ENCODE measurements around the gene COL26A1. TPM values are rescaled to one million over a fixed set of nuclear protein-coding genes. Genes with fewer than 3 reads are reported as not detected.
A peak's percentile ranks its signal among the peaks of the same experiment; 100 is the strongest.

COL26A1 gene
- total RNA-seq, 2 experiments from 2014 or later = not detected

DNA sequence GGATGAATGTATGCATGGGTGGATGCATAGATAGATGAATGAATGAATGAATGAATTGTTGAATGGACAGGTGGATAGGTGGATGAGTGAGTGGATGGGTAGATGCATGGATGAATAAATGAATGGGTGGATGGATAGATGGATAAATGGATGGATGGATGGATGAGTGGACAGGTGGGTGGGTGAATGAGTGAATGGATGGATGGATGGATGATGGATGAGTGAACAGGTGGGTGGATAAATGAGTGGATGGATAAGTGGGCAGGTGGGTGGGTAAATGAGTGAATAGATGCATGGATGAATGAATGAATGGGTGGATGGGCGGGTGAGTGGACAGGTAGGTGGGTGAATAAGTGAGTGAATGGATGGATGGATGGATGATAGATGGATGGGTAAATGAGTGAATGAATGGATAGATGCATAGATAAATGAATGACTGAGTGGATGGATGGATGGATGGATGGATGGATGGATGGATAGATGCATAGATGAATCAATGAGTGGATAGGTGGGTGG lies 193.8 kb downstream of the COL26A1 start:
- intact Hi-C loops (cut with DNase I, micrococcal nuclease) = no loop called here
- H3K9me3 ChIP-seq (ENCODE audit: control insufficient read depth in 1 of 2, insufficient read depth in 1 of 2, low read length in 2 of 2) = peaks cover 0 to 3% of the 10 kb centered on the region in 2 experiments
- no peaks in the 10 kb centered on the region for H3K36me3 Mint-ChIP-seq (ENCODE audit: low read depth)
- ATAC-seq (ENCODE audit: poor library complexity) (no peak), DNase-seq (no peak)
- H3K36me3 ChIP-seq (ENCODE audit: insufficient read depth, low read length) = no peaks in the 10 kb centered on the region
- H3K4me1 Mint-ChIP-seq (ENCODE audit: low read depth) = no peaks in the 10 kb centered on the region
- ChIA-PET CTCF (no interaction called here), POLR2A (no interaction called here)
- no peak overlapping the region for H3K4me3 ChIP-seq (ENCODE audit: low read length)
- no peaks in the 10 kb centered on the region for H3K4me1 ChIP-seq (ENCODE audit: insufficient read depth, low read length)
- no peak overlapping the region for H3K27ac Mint-ChIP-seq
- TF ChIP-seq, protein P1, sequence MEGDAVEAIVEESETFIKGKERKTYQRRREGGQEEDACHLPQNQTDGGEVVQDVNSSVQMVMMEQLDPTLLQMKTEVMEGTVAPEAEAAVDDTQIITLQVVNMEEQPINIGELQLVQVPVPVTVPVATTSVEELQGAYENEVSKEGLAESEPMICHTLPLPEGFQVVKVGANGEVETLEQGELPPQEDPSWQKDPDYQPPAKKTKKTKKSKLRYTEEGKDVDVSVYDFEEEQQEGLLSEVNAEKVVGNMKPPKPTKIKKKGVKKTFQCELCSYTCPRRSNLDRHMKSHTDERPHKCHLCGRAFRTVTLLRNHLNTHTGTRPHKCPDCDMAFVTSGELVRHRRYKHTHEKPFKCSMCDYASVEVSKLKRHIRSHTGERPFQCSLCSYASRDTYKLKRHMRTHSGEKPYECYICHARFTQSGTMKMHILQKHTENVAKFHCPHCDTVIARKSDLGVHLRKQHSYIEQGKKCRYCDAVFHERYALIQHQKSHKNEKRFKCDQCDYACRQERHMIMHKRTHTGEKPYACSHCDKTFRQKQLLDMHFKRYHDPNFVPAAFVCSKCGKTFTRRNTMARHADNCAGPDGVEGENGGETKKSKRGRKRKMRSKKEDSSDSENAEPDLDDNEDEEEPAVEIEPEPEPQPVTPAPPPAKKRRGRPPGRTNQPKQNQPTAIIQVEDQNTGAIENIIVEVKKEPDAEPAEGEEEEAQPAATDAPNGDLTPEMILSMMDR (IDR thresholded peaks at IDR 0.05) = no peak
- no peaks in the 10 kb centered on the region for H3K27me3 ChIP-seq (ENCODE audit: control insufficient read depth in 1 of 2, insufficient read depth in 2 of 2, low read length in 2 of 2)
- H3K9me3 Mint-ChIP-seq = no peaks in the 10 kb centered on the region
- no peak overlapping the region for H3K4me3 Mint-ChIP-seq
- H3K27me3 Mint-ChIP-seq = peaks cover 9% of the 10 kb centered on the region
- no peak overlapping the region for H3K27ac ChIP-seq (ENCODE audit: low read depth in 1 of 2, low read length in 2 of 2)

DNA sequence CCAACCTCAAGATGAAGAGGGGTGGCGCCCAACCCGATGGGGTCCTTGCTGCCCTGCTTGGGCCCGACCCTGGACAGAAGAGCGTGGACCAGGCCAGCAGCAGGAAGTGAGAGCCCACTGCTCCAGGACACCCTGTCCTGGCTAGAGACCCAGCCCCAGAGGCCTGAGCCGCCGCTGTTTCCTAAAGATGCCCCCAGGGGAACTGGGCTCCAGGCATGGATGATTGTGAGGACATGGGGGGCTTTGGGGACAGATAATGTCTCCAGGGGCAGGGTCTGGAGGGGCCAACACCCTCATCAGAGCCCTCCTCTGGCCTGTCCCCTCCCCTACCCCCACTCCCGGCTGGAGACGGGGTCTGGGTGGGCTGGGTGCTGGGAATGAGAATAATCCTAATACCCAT lies 194.7 kb downstream of the COL26A1 start:
- ATAC-seq (ENCODE audit: poor library complexity) = no peak
- peak in 1 of 14 experiments; percentile 20 for DNase-seq
- CTCF ChIA-PET = no interaction called here

DNA sequence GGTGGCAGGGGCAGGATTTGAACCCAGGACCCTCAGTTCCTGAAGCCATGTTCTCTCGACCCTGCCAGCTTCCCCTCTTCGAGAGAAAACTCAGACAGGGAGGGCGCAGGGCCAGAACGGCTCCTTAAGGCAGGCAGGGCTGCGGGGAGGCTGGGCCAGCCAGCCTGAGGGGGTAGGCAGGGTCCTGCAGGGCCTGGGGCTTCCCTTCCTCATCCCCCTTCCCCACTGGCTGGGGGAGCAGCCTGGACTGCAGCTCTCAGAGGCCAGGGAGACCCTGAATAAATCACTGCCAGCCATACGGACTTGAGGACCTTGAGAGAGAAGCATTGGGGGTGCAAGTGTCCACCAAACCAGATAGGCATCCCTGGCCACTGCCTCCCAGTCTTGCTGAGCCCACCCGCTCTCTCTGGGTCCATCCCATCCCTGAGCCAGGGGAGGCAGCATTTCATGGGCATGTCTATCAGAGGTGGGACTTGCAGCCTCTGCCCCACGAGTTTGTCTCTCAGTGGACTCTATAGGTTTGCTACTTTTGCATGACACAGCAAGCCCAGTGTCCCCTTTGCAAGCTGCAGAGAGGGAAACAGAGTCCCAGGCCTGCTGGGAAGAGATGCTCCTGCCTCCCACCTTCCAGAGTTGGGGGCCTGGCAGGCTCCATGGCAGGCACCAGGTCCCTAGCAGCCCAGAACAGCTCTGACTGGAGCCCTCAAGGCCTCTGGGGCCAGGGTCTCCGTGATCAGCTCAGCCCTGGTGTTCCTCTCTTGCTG lies 195.5 kb downstream of the COL26A1 start:
- Histone ChIP-seq H3K27ac (ENCODE audit: low read depth in 1 of 2, low read length in 2 of 2) (no peak overlapping the region), H3K27me3 (ENCODE audit: control insufficient read depth in 1 of 2, insufficient read depth in 2 of 2, low read length in 2 of 2) (no peaks in the 10 kb centered on the region), H3K9me3 (ENCODE audit: control insufficient read depth in 1 of 2, insufficient read depth in 1 of 2, low read length in 2 of 2) (peaks cover 0 to 3% of the 10 kb centered on the region in 2 experiments), H3K4me1 (ENCODE audit: insufficient read depth, low read length) (no peaks in the 10 kb centered on the region), H3K4me3 (ENCODE audit: low read length) (no peak overlapping the region), H3K36me3 (ENCODE audit: insufficient read depth, low read length) (no peaks in the 10 kb centered on the region)
- intact Hi-C loops (cut with DNase I, micrococcal nuclease) = no loop called here
- peak in 1 of 14 experiments; percentile 25 for DNase-seq
- CTCF ChIA-PET = no interaction called here
- H3K4me3 Mint-ChIP-seq = no peak overlapping the region
- no peaks in the 10 kb centered on the region for H3K9me3 Mint-ChIP-seq
- H3K27ac Mint-ChIP-seq = no peak overlapping the region
- POLR2A ChIA-PET = no interaction called here
- no peaks in the 10 kb centered on the region for H3K4me1 Mint-ChIP-seq (ENCODE audit: low read depth)
- H3K27me3 Mint-ChIP-seq = peaks cover 17% of the 10 kb centered on the region
- no peaks in the 10 kb centered on the region for H3K36me3 Mint-ChIP-seq (ENCODE audit: low read depth)
- TF ChIP-seq, protein P1 (IDR thresholded peaks at IDR 0.05) = no peak
- no peak for ATAC-seq (ENCODE audit: poor library complexity)

More for the DNA sequence above, 194.7 kb downstream of the COL26A1 start:
- no peaks in the 10 kb centered on the region for H3K4me1 Mint-ChIP-seq (ENCODE audit: low read depth)
- Histone ChIP-seq H3K36me3 (ENCODE audit: insufficient read depth, low read length) (no peaks in the 10 kb centered on the region), H3K27ac (ENCODE audit: low read depth in 1 of 2, low read length in 2 of 2) (no peak overlapping the region), H3K27me3 (ENCODE audit: control insufficient read depth in 1 of 2, insufficient read depth in 2 of 2, low read length in 2 of 2) (no peaks in the 10 kb centered on the region), H3K4me1 (ENCODE audit: insufficient read depth, low read length) (no peaks in the 10 kb centered on the region), H3K9me3 (ENCODE audit: control insufficient read depth in 1 of 2, insufficient read depth in 1 of 2, low read length in 2 of 2) (peaks cover 0 to 3% of the 10 kb centered on the region in 2 experiments), H3K4me3 (ENCODE audit: low read length) (no peak overlapping the region)
- H3K27ac Mint-ChIP-seq = no peak overlapping the region
- POLR2A ChIA-PET = no interaction called here
- no peak overlapping the region for H3K4me3 Mint-ChIP-seq
- peaks cover 12% of the 10 kb centered on the region for H3K27me3 Mint-ChIP-seq
- no peaks in the 10 kb centered on the region for H3K36me3 Mint-ChIP-seq (ENCODE audit: low read depth)
- intact Hi-C loops (cut with DNase I, micrococcal nuclease) = no loop called here
- no peaks in the 10 kb centered on the region for H3K9me3 Mint-ChIP-seq
- TF ChIP-seq, protein P1 (IDR thresholded peaks at IDR 0.05) = no peak
